T-helper 1 cell treated with Interleukin-12 subunit alpha and Interleukin-12 subunit beta and Interleukin-4 antibody, amounts not matched to agents 30 μg/mL and 1 μg/mL, for 36 hours (primary cell): ENCODE results near the gene ZFPM1.
"Not testable (repeated sequence)": the region's sequence is repeated elsewhere in the genome, so short reads cannot be mapped to it uniquely, and the experiment has no call there.

Experiments
- H3K27ac Mint-ChIP-seq: one replicate; pipeline ENCODE4 v1.8.0; 2021; ENCODE audit warnings: mild to moderate bottlenecking, mixed read lengths
- H3K27me3 Mint-ChIP-seq: one replicate; pipeline ENCODE4 v1.8.0; 2021; ENCODE audit warnings: low read depth, mixed read lengths
- H3K36me3 Mint-ChIP-seq: one replicate; pipeline ENCODE4 v1.8.0; 2021; ENCODE audit warnings: low read depth, mixed read lengths
- H3K4me1 Mint-ChIP-seq: one replicate; pipeline ENCODE4 v1.8.0; 2021; ENCODE audit warnings: low read depth, mixed read lengths
- H3K4me3 Mint-ChIP-seq: one replicate; pipeline ENCODE4 v1.8.0; 2021; ENCODE audit warnings: mild to moderate bottlenecking, moderate library complexity, mixed read lengths
- H3K9me3 Mint-ChIP-seq: one replicate; pipeline ENCODE4 v1.8.0; 2021; ENCODE audit warnings: mixed read lengths

Gene ZFPM1

GRCh38 chr16:88453217-88453531 is at the start of gene ZFPM1:
ZFPM1 (plus strand) TSS chr16:88453280; CDS start chr16:88453639, 359 bp downstream.
- Mint-ChIP-seq H3K27ac (peak within 1 kb of the TSS; percentile 79), H3K9me3 (no peaks in the 10 kb centered on the region), H3K36me3 (no peaks in the 10 kb centered on the region), H3K4me3 (peak within 1 kb of the TSS; percentile 78), H3K27me3 (peaks cover 4% of the 10 kb centered on the region), H3K4me1 (peaks cover 18% of the 10 kb centered on the region)

DNA sequence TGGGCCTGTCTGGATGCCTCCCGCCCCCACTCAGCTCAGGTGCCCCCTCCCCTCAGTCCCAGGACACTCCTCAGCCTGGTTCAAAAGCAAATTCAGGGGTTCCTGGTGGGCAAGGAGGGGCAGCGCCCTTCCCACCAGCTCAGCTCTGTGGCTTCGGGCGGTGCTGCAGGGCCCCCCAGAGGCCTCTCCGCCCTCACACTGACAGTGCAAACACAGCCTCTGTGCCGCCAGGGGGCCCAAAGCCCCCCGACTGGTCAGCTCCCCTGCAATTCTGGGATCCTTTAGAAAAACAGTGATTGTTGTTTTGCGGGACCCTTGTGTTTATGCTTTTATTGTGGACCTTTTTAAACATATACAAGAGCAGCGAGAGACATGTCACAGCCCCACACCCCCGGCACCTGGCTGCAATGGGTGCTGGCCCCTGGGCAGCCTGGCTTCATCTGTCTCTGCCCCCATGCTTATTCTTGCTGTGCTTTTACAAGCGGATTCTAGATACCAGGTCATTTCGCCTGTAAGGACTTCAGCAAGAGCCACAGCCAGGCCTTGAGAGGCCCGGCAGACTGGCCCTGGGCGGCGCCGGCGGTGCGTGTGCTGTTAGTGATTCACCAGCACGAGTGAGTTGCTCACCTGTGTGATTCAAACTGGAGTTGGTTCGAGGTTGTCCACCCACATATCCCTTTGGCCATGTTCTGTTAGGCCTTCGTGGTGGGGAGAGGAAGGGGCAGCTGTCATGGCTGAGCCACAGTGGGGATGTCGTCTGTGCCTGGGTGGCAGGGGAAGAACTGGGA is 49.1 kb upstream of the ZFPM1 start:
- Mint-ChIP-seq H3K4me3 (no peak overlapping the region), H3K36me3 (no peaks in the 10 kb centered on the region), H3K27me3 (no peaks in the 10 kb centered on the region), H3K27ac (no peak overlapping the region), H3K9me3 (no peaks in the 10 kb centered on the region), H3K4me1 (peaks cover 4% of the 10 kb centered on the region)

DNA sequence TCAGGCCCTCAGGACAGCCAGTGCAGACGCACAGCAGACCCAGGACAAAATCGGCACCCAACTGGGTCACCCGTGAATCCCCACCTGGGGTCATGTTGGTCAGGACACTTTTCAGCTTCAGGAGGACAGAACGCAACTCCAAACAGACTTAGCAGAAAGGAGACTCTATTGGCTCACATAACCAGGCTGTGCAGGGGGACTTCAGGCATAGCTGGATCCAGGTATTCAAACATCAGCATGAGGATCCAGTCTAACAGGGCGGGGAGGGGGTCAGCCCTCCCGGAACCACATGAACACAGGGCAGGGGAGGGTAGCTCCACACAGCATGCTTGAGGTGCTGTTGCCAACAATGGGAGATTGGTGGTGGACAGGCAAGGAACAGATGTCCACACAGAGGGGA is 48.3 kb upstream of the ZFPM1 start:
- Mint-ChIP-seq H3K9me3 (no peaks in the 10 kb centered on the region), H3K4me3 (no peak overlapping the region), H3K4me1 (peaks cover 4% of the 10 kb centered on the region), H3K36me3 (no peaks in the 10 kb centered on the region), H3K27ac (no peak overlapping the region), H3K27me3 (no peaks in the 10 kb centered on the region)

DNA sequence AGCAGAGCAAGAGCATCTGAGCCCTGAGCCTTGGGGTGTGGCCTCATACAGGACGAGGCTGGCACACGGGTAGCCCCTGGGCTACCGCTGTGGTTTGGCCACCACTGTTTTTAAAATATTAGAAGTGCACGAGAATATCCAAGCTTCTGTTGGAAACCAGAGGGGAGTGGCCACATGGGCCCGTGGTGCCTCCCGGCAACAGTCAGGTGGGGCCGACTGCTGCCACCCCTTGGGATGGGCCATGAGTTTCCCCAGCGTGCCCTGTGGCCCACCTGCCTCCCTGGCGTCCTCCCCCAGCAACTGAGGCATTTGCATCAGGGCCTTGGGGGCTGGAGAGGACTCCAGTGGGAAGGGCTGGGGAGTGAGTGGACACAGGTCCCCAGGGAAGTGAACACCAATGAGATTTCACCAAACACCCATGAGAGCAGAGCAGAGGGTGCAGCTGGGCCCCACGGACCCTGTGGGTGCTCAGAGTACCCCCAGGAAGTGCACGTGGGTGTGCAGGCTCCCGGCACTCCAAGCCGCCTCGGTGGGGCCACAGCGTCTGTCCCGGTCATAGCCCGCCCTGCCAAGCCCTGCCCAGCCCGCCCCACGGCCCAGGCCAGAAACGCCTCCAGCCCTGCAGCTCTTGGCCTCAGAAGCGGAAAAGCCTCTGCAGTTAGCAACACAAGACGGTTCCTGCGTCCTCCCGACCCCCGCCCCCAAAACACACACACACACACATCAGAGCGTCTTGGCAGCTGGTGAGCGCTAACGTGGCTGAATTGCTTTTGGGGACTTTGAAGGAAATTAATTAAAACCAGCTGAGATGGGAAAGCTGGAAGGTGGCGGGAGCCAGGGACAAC is 47.6 kb upstream of the ZFPM1 start:
- Mint-ChIP-seq H3K27me3 (no peaks in the 10 kb centered on the region), H3K4me1 (peaks cover 4% of the 10 kb centered on the region), H3K4me3 (no peak overlapping the region), H3K36me3 (no peaks in the 10 kb centered on the region), H3K9me3 (no peaks in the 10 kb centered on the region), H3K27ac (no peak overlapping the region)

GRCh38 chr16:88406096-88407041 is 46.7 kb upstream of the ZFPM1 start:
- H3K36me3 Mint-ChIP-seq = no peaks in the 10 kb centered on the region
- no peaks in the 10 kb centered on the region for H3K9me3 Mint-ChIP-seq
- H3K4me1 Mint-ChIP-seq = peaks cover 4% of the 10 kb centered on the region
- H3K27ac Mint-ChIP-seq = no peak overlapping the region
- no peak overlapping the region for H3K4me3 Mint-ChIP-seq
- no peaks in the 10 kb centered on the region for H3K27me3 Mint-ChIP-seq

GRCh38 chr16:88407042-88407420 is 46.0 kb upstream of the ZFPM1 start:
- Mint-ChIP-seq H3K9me3 (no peaks in the 10 kb centered on the region), H3K36me3 (no peaks in the 10 kb centered on the region), H3K4me3 (no peak overlapping the region), H3K27me3 (no peaks in the 10 kb centered on the region), H3K27ac (no peak overlapping the region), H3K4me1 (peaks cover 4% of the 10 kb centered on the region)

DNA sequence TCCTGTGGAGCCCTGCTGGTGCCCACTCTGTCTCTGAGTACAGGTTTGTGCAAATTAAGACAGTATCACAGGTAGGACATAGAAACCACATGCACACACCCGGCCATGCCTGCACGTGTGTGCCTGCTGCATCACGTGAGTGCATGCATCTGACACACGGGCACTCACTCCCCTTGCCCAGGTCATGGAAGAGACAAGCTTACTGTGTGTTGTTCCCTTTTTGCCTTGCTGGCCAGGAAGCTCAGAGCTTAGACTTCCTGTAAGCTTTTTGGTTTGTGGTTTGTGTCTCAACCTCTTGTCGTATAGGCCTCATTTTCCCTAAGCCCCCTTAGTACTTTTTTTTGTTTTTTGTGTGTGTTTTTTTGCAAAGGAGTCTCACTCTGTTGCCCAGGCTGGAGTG is 45.3 kb upstream of the ZFPM1 start:
- H3K9me3 Mint-ChIP-seq = no peaks in the 10 kb centered on the region
- no peak overlapping the region for H3K4me3 Mint-ChIP-seq
- H3K27ac Mint-ChIP-seq = no peak overlapping the region

GRCh38 chr16:88408561-88409142 is 44.4 kb upstream of the ZFPM1 start:
- H3K36me3 Mint-ChIP-seq = no peaks in the 10 kb centered on the region
- no peaks in the 10 kb centered on the region for H3K9me3 Mint-ChIP-seq
- H3K4me1 Mint-ChIP-seq = peaks cover 4% of the 10 kb centered on the region
- H3K27me3 Mint-ChIP-seq = no peaks in the 10 kb centered on the region
- no peak overlapping the region for H3K4me3 Mint-ChIP-seq
- H3K27ac Mint-ChIP-seq = no peak overlapping the region

More for the DNA sequence above, 45.3 kb upstream of the ZFPM1 start:
- Mint-ChIP-seq H3K36me3 (no peaks in the 10 kb centered on the region), H3K27me3 (no peaks in the 10 kb centered on the region), H3K4me1 (peaks cover 4% of the 10 kb centered on the region)

DNA sequence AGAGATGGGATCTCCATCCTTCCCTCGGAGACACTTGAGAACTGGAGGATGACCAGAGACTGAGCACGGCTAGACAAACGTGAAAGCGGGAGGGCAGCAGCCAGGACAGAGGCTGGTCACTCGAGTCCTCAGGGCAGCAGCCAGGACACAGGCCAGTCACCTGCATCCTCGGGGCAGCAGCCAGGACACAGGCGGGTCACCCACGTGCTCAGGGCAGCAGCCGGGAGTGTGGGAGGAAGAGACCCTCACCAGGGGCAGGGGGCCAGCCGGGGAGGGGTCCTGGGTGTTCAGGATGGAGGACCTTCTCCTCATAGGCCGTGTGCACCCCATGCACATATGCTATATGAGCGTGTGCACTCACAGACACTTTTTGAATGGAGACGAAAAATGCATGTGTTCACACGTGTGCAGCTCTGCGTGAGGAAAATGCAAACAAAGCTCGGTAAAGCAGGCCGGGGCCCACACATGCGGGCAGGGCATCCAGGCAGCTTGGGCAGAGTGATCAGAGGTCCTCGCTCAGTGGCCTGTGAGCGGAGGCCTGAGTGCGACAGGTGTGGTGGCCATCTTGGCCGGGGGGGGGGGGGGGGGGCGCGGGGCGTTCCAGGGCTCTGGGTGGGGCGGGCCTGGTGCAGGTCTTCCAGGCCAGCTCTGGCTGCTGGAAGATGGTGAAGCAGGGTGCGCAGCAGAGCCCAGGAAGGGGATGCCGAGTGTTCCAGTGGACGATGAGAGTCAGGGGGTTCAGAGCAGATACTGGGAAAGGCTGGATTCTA is 43.6 kb upstream of the ZFPM1 start:
- peaks cover 4% of the 10 kb centered on the region for H3K4me1 Mint-ChIP-seq
- no peaks in the 10 kb centered on the region for H3K9me3 Mint-ChIP-seq
- no peaks in the 10 kb centered on the region for H3K36me3 Mint-ChIP-seq
- H3K27me3 Mint-ChIP-seq = no peaks in the 10 kb centered on the region
- no peak overlapping the region for H3K27ac Mint-ChIP-seq
- H3K4me3 Mint-ChIP-seq = no peak overlapping the region

GRCh38 chr16:88410297-88410968 is 42.6 kb upstream of the ZFPM1 start:
- H3K9me3 Mint-ChIP-seq, H3K27ac Mint-ChIP-seq, H3K36me3 Mint-ChIP-seq, H3K4me3 Mint-ChIP-seq, H3K27me3 Mint-ChIP-seq, H3K4me1 Mint-ChIP-seq: not testable (repeated sequence)

- no peaks in the 10 kb centered on the region for H3K36me3 Mint-ChIP-seq
- no peak overlapping the region for H3K4me3 Mint-ChIP-seq
- H3K4me1 Mint-ChIP-seq = peaks cover 4% of the 10 kb centered on the region
- H3K27me3 Mint-ChIP-seq = no peaks in the 10 kb centered on the region
- H3K27ac Mint-ChIP-seq = no peak overlapping the region
- H3K9me3 Mint-ChIP-seq = no peaks in the 10 kb centered on the region
Observed at GRCh38 chr16:88411951-88412576, 41.0 kb upstream of the ZFPM1 start.

- H3K4me3 Mint-ChIP-seq = no peak overlapping the region
Observed at GRCh38 chr16:88412766-88413165, 40.3 kb upstream of the ZFPM1 start.

DNA sequence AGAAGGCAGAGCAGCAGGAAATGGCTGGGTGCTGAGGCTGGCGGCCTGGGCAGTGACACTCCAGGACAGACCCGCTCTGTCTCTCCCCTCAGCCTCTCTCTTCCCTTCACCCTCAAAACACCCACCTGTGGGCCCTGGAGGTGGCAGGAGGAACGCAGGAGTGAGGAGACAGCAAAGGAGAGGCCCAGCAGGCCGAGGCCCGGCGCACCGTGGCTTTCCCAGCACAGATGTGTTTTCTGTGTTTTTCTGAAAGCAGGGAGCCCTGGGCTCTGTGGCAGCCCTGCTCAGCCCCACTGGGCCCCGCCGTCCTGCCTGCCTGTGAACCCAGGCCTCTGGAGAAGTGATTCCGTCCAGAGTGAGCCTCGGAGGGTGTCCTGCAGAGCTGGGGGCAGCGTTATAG is 39.8 kb upstream of the ZFPM1 start:
- Mint-ChIP-seq H3K27ac (no peak overlapping the region), H3K36me3 (no peaks in the 10 kb centered on the region), H3K27me3 (no peaks in the 10 kb centered on the region), H3K4me3 (no peak overlapping the region), H3K4me1 (no peaks in the 10 kb centered on the region), H3K9me3 (no peaks in the 10 kb centered on the region)

More at GRCh38 chr16:88412766-88413165, 40.3 kb upstream of the ZFPM1 start:
- no peaks in the 10 kb centered on the region for H3K9me3 Mint-ChIP-seq
- no peaks in the 10 kb centered on the region for H3K36me3 Mint-ChIP-seq
- H3K27me3 Mint-ChIP-seq = no peaks in the 10 kb centered on the region
- peaks cover 2% of the 10 kb centered on the region for H3K4me1 Mint-ChIP-seq
- H3K27ac Mint-ChIP-seq = no peak overlapping the region
